GM21367 (cell line): ENCODE results near the gene ASB1.
"Not testable (repeated sequence)": the region's sequence is repeated elsewhere in the genome, so short reads cannot be mapped to it uniquely, and the experiment has no call there.

Experiments used
- ATAC-seq: cut with Tn5 transposase; IDR thresholded peaks from one replicate; pipeline ENCODE4 v1.9.1; 2021; ENCODE audit not compliant: unreplicated experiment

ASB1 gene

GRCh38 chr2:238403632-238404405, 22.9 kb upstream of the ASB1 start:
- ATAC-seq, result no peak

- no peak for ATAC-seq
Measured at GRCh38 chr2:238404406-238405216, 22.1 kb upstream of the ASB1 start.

GRCh38 chr2:238405217-238405555, 21.5 kb upstream of the ASB1 start:
- not testable (repeated sequence) for ATAC-seq

- ATAC-seq, result no peak
Measured at GRCh38 chr2:238406221-238406997, 20.3 kb upstream of the ASB1 start.

- no peak for ATAC-seq
Measured at GRCh38 chr2:238406998-238407285, 19.8 kb upstream of the ASB1 start.

- ATAC-seq, result no peak
Measured at GRCh38 chr2:238407566-238407965, 19.2 kb upstream of the ASB1 start.

- no peak for ATAC-seq
Measured at GRCh38 chr2:238408615-238409340, 17.9 kb upstream of the ASB1 start.

- no peak for ATAC-seq
Measured at GRCh38 chr2:238409341-238410199, 17.2 kb upstream of the ASB1 start.

GRCh38 chr2:238412067-238412767, 14.5 kb upstream of the ASB1 start:
- no peak for ATAC-seq

GRCh38 chr2:238413368-238413767, 13.4 kb upstream of the ASB1 start:
- no peak for ATAC-seq

GRCh38 chr2:238415036-238415764, 11.5 kb upstream of the ASB1 start:
- no peak for ATAC-seq

- ATAC-seq, result no peak
Measured at GRCh38 chr2:238415893-238416292, 10.8 kb upstream of the ASB1 start.

GRCh38 chr2:238418196-238418998, 8.3 kb upstream of the ASB1 start:
- ATAC-seq, result no peak

- ATAC-seq, result no peak
Measured at GRCh38 chr2:238418999-238419546, 7.7 kb upstream of the ASB1 start.

GRCh38 chr2:238420442-238420841, 6.3 kb upstream of the ASB1 start:
- ATAC-seq, result no peak

- ATAC-seq, result no peak
Measured at GRCh38 chr2:238420878-238421694, 5.6 kb upstream of the ASB1 start.

- no peak for ATAC-seq
Measured at GRCh38 chr2:238421695-238422035, 5.1 kb upstream of the ASB1 start.
